ENCODE measurements around the gene ERBB4.

DNA sequence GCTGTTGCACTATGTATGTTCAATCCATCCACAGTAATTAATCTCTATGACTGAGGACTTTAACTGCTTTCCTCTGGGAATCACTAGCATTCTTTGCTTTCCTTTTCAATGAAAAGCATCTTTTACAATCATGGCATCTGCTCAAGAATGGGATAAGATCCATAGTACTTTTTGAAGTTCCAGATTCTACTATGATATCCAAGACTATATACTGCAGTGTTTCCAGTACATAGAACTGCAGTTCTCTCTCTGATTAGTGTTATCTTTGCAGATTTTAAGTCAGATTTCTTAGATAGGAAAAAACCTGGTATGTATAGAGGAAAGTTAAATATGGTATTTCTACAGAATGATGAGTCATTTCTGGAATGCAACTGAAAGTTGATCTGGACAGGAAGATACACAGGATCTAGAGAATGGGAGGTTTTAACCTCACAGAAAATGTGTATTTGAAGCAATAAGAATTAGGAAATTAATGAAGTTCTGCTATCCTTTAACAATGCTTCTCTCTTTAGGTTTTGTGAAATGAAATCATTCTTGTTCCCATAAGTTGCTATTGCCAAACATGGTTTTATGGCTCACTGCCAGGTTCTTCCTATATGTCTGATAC lies 670.7 kb downstream of the ERBB4 start:
- TF ChIP-seq, protein P1, sequence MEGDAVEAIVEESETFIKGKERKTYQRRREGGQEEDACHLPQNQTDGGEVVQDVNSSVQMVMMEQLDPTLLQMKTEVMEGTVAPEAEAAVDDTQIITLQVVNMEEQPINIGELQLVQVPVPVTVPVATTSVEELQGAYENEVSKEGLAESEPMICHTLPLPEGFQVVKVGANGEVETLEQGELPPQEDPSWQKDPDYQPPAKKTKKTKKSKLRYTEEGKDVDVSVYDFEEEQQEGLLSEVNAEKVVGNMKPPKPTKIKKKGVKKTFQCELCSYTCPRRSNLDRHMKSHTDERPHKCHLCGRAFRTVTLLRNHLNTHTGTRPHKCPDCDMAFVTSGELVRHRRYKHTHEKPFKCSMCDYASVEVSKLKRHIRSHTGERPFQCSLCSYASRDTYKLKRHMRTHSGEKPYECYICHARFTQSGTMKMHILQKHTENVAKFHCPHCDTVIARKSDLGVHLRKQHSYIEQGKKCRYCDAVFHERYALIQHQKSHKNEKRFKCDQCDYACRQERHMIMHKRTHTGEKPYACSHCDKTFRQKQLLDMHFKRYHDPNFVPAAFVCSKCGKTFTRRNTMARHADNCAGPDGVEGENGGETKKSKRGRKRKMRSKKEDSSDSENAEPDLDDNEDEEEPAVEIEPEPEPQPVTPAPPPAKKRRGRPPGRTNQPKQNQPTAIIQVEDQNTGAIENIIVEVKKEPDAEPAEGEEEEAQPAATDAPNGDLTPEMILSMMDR (IDR thresholded peaks at IDR 0.05; ENCODE audit: low read depth, low read length, poor library complexity, severe bottlenecking): no peak
- no peak for TF ChIP-seq EZH2phosphoT487 (IDR thresholded peaks at IDR 0.05; ENCODE audit: borderline replicate concordance, low read length)

Measured in DOHH2 (cell line).